Measurements from ENCODE around the gene GCK.

- no peak for TF ChIP-seq CTCF (IDR thresholded peaks at IDR 0.05)
- TF ChIP-seq ZFX (IDR thresholded peaks at IDR 0.05; ENCODE audit: borderline replicate concordance), result no peak
Observed at GRCh38 chr7:44134943-44135628, 54.2 kb downstream of the GCK start.

Measured in 22Rv1 (cell line).